Liver (tissue), 9 donors: Measurements from ENCODE around the gene OR7C2. TPM values are rescaled to one million over a fixed set of nuclear protein-coding genes. Genes with fewer than 3 reads are reported as not detected.

Source experiments
- DNase-seq: peaks from one replicate; pipeline ENCODE4 v3.0.0-alpha.2; 2017; ENCODE audit warnings: low spot score
- H3K27ac ChIP-seq, 2 donors: one replicate each; pipeline ENCODE4 v1.7.0; 2013; ENCODE audit warnings: inconsistent platforms in 2 of 2, low read length in 2 of 2, control low read depth in 1 of 2, low read depth in 1 of 2, mild to moderate bottlenecking in 1 of 2
- H3K27me3 ChIP-seq, 4 donors: one replicate each; pipeline versions ENCODE4 v1.6.1 to v1.7.0; 2013; ENCODE audit warnings: low read length in 3 of 4, inconsistent platforms in 1 of 4, mild to moderate bottlenecking in 1 of 4, moderate library complexity in 1 of 4; ENCODE audit not compliant: control insufficient read depth in 4 of 4, insufficient read depth in 4 of 4
- H3K36me3 ChIP-seq, 4 donors: one replicate each; pipeline versions ENCODE4 v1.6.1 to v1.7.0; 2013; ENCODE audit warnings: low read length in 3 of 4, mild to moderate bottlenecking in 3 of 4, low read depth in 1 of 4, moderate library complexity in 1 of 4; ENCODE audit not compliant: control insufficient read depth in 4 of 4, insufficient read depth in 3 of 4
- H3K4me1 ChIP-seq, 4 donors: one replicate each; pipeline versions ENCODE4 v1.6.1 to v1.7.0; 2013; ENCODE audit warnings: low read length in 3 of 4, mild to moderate bottlenecking in 3 of 4, moderate library complexity in 1 of 4; ENCODE audit not compliant: control insufficient read depth in 4 of 4, insufficient read depth in 4 of 4
- H3K4me3 ChIP-seq, 3 donors: one replicate each; pipeline versions ENCODE4 v1.6.1 to v1.7.0; 2013; ENCODE audit warnings: low read length in 3 of 3, control low read depth in 1 of 3, low read depth in 1 of 3, mild to moderate bottlenecking in 1 of 3
- H3K9ac ChIP-seq, 2 donors: one replicate each; pipeline ENCODE4 v1.7.0; 2013; ENCODE audit warnings: low read length in 2 of 2, mild to moderate bottlenecking in 2 of 2, moderate library complexity in 2 of 2, control low read depth in 1 of 2, low read depth in 1 of 2
- H3K9me3 ChIP-seq, 4 donors: one replicate each; pipeline versions ENCODE4 v1.6.1 to v1.7.0; 2013; ENCODE audit warnings: low read length in 3 of 4; ENCODE audit not compliant: control insufficient read depth in 4 of 4
- ATF3 ChIP-seq: IDR thresholded peaks from 2 replicates; pipeline ENCODE4 v1.6.1; 2016; ENCODE audit warnings: antibody characterized with exemption
- EGR1 ChIP-seq, 2 donors: IDR thresholded peaks; 2 replicates each; pipeline ENCODE4 v1.6.1; 2016 to 2018; ENCODE audit warnings: antibody characterized with exemption in 2 of 2, low read depth in 2 of 2
- FOXA1 ChIP-seq: IDR thresholded peaks from 2 replicates; pipeline ENCODE4 v1.6.1; 2016; ENCODE audit warnings: antibody characterized with exemption
- FOXA2 ChIP-seq: IDR thresholded peaks from 2 replicates; pipeline ENCODE4 v1.6.1; 2016; ENCODE audit warnings: antibody characterized with exemption
- GABPA ChIP-seq, 2 donors: IDR thresholded peaks in 1 of 2; conservative IDR thresholded peaks in 1 of 2; 2 replicates each; pipeline ENCODE4 v1.6.1; 2016; ENCODE audit warnings: antibody characterized with exemption in 2 of 2, mild to moderate bottlenecking in 1 of 2, moderate library complexity in 1 of 2
- HNF4A ChIP-seq, 2 donors: conservative IDR thresholded peaks; 2 replicates each; pipeline ENCODE4 v1.6.1; 2016; ENCODE audit warnings: antibody characterized with exemption in 2 of 2, mild to moderate bottlenecking in 2 of 2
- HNF4G ChIP-seq: IDR thresholded peaks from 2 replicates; pipeline ENCODE4 v1.6.1; 2016; ENCODE audit warnings: antibody characterized with exemption
- JUND ChIP-seq, 2 donors: IDR thresholded peaks; 2 replicates each; pipeline ENCODE4 v1.6.1; 2016; ENCODE audit warnings: antibody characterized with exemption in 2 of 2
- MAX ChIP-seq: IDR thresholded peaks from 2 replicates; pipeline ENCODE4 v1.6.1; 2016; ENCODE audit warnings: antibody characterized with exemption
- NR2F2 ChIP-seq: IDR thresholded peaks from 2 replicates; pipeline ENCODE4 v1.6.1; 2016; ENCODE audit warnings: antibody characterized with exemption
- RAD21 ChIP-seq, 2 donors: IDR thresholded peaks; 2 replicates each; pipeline ENCODE4 v1.6.1; 2016; ENCODE audit warnings: antibody characterized with exemption in 2 of 2, mild to moderate bottlenecking in 2 of 2
- REST ChIP-seq: IDR thresholded peaks from 2 replicates; pipeline ENCODE4 v1.6.1; 2016; ENCODE audit warnings: antibody characterized with exemption, mild to moderate bottlenecking
- RXRA ChIP-seq, 2 donors: IDR thresholded peaks; 2 replicates each; pipeline ENCODE4 v1.6.1; 2017 to 2018; ENCODE audit warnings: antibody characterized with exemption in 2 of 2, mild to moderate bottlenecking in 1 of 2
- SP1 ChIP-seq: IDR thresholded peaks from 2 replicates; pipeline ENCODE4 v1.6.1; 2018; ENCODE audit warnings: antibody characterized with exemption, mild to moderate bottlenecking
- TAF1 ChIP-seq: conservative IDR thresholded peaks from 2 replicates; pipeline ENCODE4 v1.6.1; 2016; ENCODE audit warnings: antibody characterized with exemption, mild to moderate bottlenecking
- YY1 ChIP-seq: IDR thresholded peaks from 2 replicates; pipeline ENCODE4 v1.6.1; 2016; ENCODE audit warnings: antibody characterized with exemption, mild to moderate bottlenecking
- ZBTB33 ChIP-seq: IDR thresholded peaks from 2 replicates; pipeline ENCODE4 v1.6.1; 2016; ENCODE audit warnings: antibody characterized with exemption
- WGBS: extraction: QIAGEN DNeasy Blood & Tissue Kit; methylation state at CpG from one replicate; pipeline ENCODE4 v1.1.7; 2013; 5-methylcytosine and 5-hydroxymethylcytosine counted together
- polyA plus RNA-seq, 2 donors: library from polyadenylated mRNA; stranded (reverse) in 1 of 2; unstranded in 1 of 2; fragments of 200-250 nt in 1 of 2; fragments of >200 nt in 1 of 2; fragmentation: Nextera tagmentation in 1 of 2; extraction: Ambion mirVana in 1 of 2; gene quantifications; one replicate each; pipeline versions ENCODE4 v1.2.1 to v1.2.3, GENCODE V29; 2013 to 2015
- total RNA-seq, 2 donors: library from RNA; depleted of rRNA; stranded (reverse); fragments of >200 nt; gene quantifications; one replicate each; pipeline ENCODE4 v1.2.3, GENCODE V29; 2014
- TF ChIP-seq, protein P1 (sequence below): fragments of 150-350 bp; IDR thresholded peaks from 2 replicates; pipeline ENCODE4 v1.5.1; 2017; ENCODE audit warnings: improper control_type of control experiment, low read depth, low read length; ENCODE audit not compliant: missing input control
- donor health status: healthy.
- donor health status: healthy.
- donor health status: healthy.
- donor health status: healthy.
- donor health status: healthy.

The OR7C2 gene
- total and polyA plus RNA-seq, 4 donors = not detected

GRCh38 chr19:14952767-14953166, 11.5 kb downstream of the OR7C2 start:
- Histone ChIP-seq H3K9me3 (peaks cover 0 to 14% (median 9%) of the 10 kb centered on the region in 4 donors), H3K36me3 (no peaks in the 10 kb centered on the region), H3K27me3 (peaks cover 0 to 6% (median under 1%) of the 10 kb centered on the region in 4 donors), H3K4me1 (no peaks in the 10 kb centered on the region), H3K4me3 (no peak overlapping the region), H3K27ac (no peak overlapping the region), H3K9ac (no peak overlapping the region)
- WGBS = 73% methylated on average over 11 of the region's 11 CpGs
- no peak for TF ChIP-seq GABPA (IDR thresholded peaks at IDR 0.05 in 1 of 2, conservative IDR thresholded peaks at IDR 0.05 in 1 of 2)
- TF ChIP-seq SP1 = no peak
- no peak for TF ChIP-seq NR2F2
- TF ChIP-seq ZBTB33 = no peak
- TF ChIP-seq JUND (IDR thresholded peaks at IDR 0.05) = no peak
- no peak for TF ChIP-seq RAD21 (IDR thresholded peaks at IDR 0.05)
- no peak for TF ChIP-seq HNF4A (conservative IDR thresholded peaks at IDR 0.05)
- no peak for TF ChIP-seq FOXA1
- TF ChIP-seq MAX = no peak
- no peak for TF ChIP-seq RXRA (IDR thresholded peaks at IDR 0.05)
- no peak for DNase-seq

- Histone ChIP-seq H3K9ac (no peak overlapping the region), H3K36me3 (no peaks in the 10 kb centered on the region), H3K4me3 (no peak overlapping the region), H3K4me1 (no peaks in the 10 kb centered on the region), H3K9me3 (peaks cover 4 to 20% (median 16%) of the 10 kb centered on the region in 4 donors), H3K27me3 (peaks cover 0 to 6% (median under 1%) of the 10 kb centered on the region in 4 donors), H3K27ac (no peak overlapping the region)
- no peak for TF ChIP-seq RXRA (IDR thresholded peaks at IDR 0.05)
- TF ChIP-seq TAF1 = no peak
- no peak for TF ChIP-seq MAX
- TF ChIP-seq, protein P1, sequence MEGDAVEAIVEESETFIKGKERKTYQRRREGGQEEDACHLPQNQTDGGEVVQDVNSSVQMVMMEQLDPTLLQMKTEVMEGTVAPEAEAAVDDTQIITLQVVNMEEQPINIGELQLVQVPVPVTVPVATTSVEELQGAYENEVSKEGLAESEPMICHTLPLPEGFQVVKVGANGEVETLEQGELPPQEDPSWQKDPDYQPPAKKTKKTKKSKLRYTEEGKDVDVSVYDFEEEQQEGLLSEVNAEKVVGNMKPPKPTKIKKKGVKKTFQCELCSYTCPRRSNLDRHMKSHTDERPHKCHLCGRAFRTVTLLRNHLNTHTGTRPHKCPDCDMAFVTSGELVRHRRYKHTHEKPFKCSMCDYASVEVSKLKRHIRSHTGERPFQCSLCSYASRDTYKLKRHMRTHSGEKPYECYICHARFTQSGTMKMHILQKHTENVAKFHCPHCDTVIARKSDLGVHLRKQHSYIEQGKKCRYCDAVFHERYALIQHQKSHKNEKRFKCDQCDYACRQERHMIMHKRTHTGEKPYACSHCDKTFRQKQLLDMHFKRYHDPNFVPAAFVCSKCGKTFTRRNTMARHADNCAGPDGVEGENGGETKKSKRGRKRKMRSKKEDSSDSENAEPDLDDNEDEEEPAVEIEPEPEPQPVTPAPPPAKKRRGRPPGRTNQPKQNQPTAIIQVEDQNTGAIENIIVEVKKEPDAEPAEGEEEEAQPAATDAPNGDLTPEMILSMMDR = no peak
- no peak for TF ChIP-seq ATF3
- TF ChIP-seq GABPA (IDR thresholded peaks at IDR 0.05 in 1 of 2, conservative IDR thresholded peaks at IDR 0.05 in 1 of 2) = no peak
- no peak for TF ChIP-seq NR2F2
- no peak for TF ChIP-seq SP1
- TF ChIP-seq HNF4A (conservative IDR thresholded peaks at IDR 0.05) = no peak
- no peak for TF ChIP-seq REST
- no peak for TF ChIP-seq FOXA2
- no peak for TF ChIP-seq EGR1 (IDR thresholded peaks at IDR 0.05; ENCODE audit: low read depth in 2 of 2)
- TF ChIP-seq HNF4G = no peak
- no peak for TF ChIP-seq FOXA1
- no peak for TF ChIP-seq YY1
- no peak for TF ChIP-seq JUND (IDR thresholded peaks at IDR 0.05)
- TF ChIP-seq ZBTB33 = no peak
- DNase-seq = no peak
- 29% methylated on average over 24 of the region's 24 CpGs for WGBS
Observed at GRCh38 chr19:14954071-14954655, 12.9 kb downstream of the OR7C2 start.
